ENCODE results near the gene ZNF511.

DNA sequence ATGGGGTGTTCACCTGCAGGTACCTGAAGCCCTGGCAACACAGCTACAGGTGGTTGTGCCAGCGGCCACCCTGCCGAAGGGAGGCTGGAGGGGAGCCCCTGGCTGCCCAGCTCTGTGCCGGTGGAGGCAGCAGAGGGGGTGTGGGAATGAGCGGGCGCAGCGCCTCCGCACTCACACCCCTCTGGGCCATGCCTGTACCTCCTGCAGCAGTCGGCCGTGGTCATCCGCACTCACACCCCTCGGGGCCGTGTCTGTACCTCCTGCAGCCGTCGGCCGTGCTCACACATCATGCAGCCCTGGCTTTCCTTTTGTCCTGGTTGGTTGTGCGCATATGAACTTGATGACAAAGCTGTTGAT lies 1.7 kb downstream of the ZNF511 start:
- no peak for TF ChIP-seq CTCF (IDR thresholded peaks at IDR 0.05; ENCODE audit: insufficient read depth, low read depth, low read length)
- no peak for TF ChIP-seq EZH2 (IDR thresholded peaks at IDR 0.05; ENCODE audit: insufficient read depth, low read length)
